HEK293T (cell line): ENCODE measurements around the gene ADRA2A.

Source experiments
- CTCF ChIA-PET: fragments of 350-600 bp; formaldehyde crosslinking; extraction: SDS; loops from one replicate; lab custom pipeline; 2021; ENCODE audit warnings: antibody characterized with exemption, inconsistent platforms; lab: Yijun Ruan, JAX
- POLR2A ChIA-PET: fragments of 350-600 bp; formaldehyde crosslinking; extraction: SDS; loops from one replicate; lab custom pipeline; 2020; ENCODE audit warnings: antibody characterized with exemption, inconsistent platforms; lab: Yijun Ruan, JAX
- DNase-seq: peaks from one replicate; pipeline ENCODE4 v3.0.0; 2012; ENCODE audit warnings: mixed read lengths; ENCODE audit errors: extremely low spot score
- ARNT ChIP-seq: fragments of 450-650 bp; IDR thresholded peaks from 2 replicates; pipeline ENCODE4 v1.6.1; 2017; ENCODE audit warnings: mild to moderate bottlenecking
- BHLHE40 ChIP-seq: fragments of 450-650 bp; IDR thresholded peaks from 2 replicates; pipeline ENCODE4 v1.6.1; 2016; ENCODE audit warnings: mild to moderate bottlenecking, moderate library complexity, borderline replicate concordance
- CTBP1 ChIP-seq: fragments of 450-650 bp; IDR thresholded peaks from 2 replicates; pipeline ENCODE4 v1.6.1; 2016; ENCODE audit warnings: borderline replicate concordance
- ELF4 ChIP-seq: fragments of 450-650 bp; IDR thresholded peaks from 2 replicates; pipeline ENCODE4 v1.6.1; 2017; ENCODE audit warnings: antibody characterized with exemption
- FOXA1 ChIP-seq: fragments of 450-650 bp; IDR thresholded peaks from 2 replicates; pipeline ENCODE4 v1.6.1; 2016; ENCODE audit warnings: mild to moderate bottlenecking
- FOXK2 ChIP-seq: fragments of 450-650 bp; IDR thresholded peaks from 2 replicates; pipeline ENCODE4 v1.6.1; 2016; ENCODE audit warnings: mild to moderate bottlenecking
- FOXM1 ChIP-seq: fragments of 450-650 bp; IDR thresholded peaks from 2 replicates; pipeline ENCODE4 v1.6.1; 2017; ENCODE audit warnings: mild to moderate bottlenecking, borderline replicate concordance
- HDGF ChIP-seq: fragments of 450-650 bp; IDR thresholded peaks from 2 replicates; pipeline ENCODE4 v1.6.1; 2017; ENCODE audit warnings: antibody characterized with exemption, borderline replicate concordance
- L3MBTL2 ChIP-seq: fragments of 450-650 bp; conservative IDR thresholded peaks from 2 replicates; pipeline ENCODE4 v1.6.1; 2016; ENCODE audit warnings: mild to moderate bottlenecking
- LEF1 ChIP-seq: fragments of 450-650 bp; IDR thresholded peaks from 2 replicates; pipeline ENCODE4 v1.6.1; 2017; ENCODE audit warnings: mild to moderate bottlenecking, borderline replicate concordance
- NFRKB ChIP-seq: fragments of 450-650 bp; IDR thresholded peaks from 2 replicates; pipeline ENCODE4 v1.6.1; 2016; ENCODE audit warnings: mild to moderate bottlenecking, moderate library complexity
- SP1 ChIP-seq: fragments of 450-650 bp; IDR thresholded peaks from 2 replicates; pipeline ENCODE4 v1.6.1; 2017
- SUZ12 ChIP-seq: fragments of 450-650 bp; IDR thresholded peaks from 2 replicates; pipeline ENCODE4 v1.6.1; 2016; ENCODE audit warnings: mild to moderate bottlenecking
- TARDBP ChIP-seq: fragments of 450-650 bp; IDR thresholded peaks from 2 replicates; pipeline ENCODE4 v1.6.1; 2016
- ZNF384 ChIP-seq: fragments of 450-650 bp; IDR thresholded peaks from 2 replicates; pipeline ENCODE4 v1.6.1; 2016
- TF ChIP-seq, protein P1 (sequence below): fragments of 450-650 bp; IDR thresholded peaks from 2 replicates; pipeline ENCODE4 v1.6.1; 2016

Gene ADRA2A

DNA sequence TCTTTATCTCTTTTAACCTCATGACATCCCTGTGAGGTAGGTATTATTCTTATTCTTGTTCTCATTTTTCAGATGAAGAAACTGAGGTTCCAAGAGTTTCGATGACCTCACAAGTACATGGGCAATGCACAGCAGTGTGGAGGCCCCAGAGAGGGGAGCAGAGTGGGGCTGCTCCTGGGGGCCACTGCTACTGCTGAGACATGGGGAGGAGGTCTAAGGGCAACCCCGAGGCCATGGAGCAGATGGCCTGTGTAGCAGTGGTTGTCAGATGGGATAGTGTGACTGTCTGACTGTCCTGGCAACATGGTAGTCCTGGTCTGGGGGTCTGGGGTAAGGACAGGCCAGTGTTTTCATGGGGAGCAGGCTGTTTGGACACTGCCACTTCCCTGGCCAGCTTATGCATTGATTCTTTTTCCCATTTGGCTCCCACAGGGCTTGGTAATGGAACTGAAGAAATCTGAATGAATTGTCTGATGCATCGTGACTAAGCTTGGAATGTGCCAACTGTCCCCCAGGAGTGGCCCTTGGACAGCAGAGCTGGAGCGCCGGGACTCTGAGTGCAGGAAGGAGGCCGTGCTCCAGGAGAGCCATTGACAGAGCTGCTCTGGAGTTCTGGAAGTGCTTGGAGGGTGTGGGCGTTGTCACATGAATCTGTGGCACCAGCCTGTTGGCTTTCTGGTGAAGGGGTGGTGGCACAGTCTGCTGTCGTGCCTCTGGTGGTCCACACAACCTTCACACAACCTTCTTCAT, 40.9 kb downstream of the ADRA2A start:
- no peak for DNase-seq
- ChIA-PET CTCF (interaction anchor here (0.5 kb wide), 1 partner anchor 571 kb away, joined by 3 read pairs; no protein-coding TSS in a partner anchor), POLR2A (no interaction called here)
- TF ChIP-seq LEF1 (no peak), ELF4 (no peak), BHLHE40 (no peak), L3MBTL2 (no peak), ZNF384 (no peak), TARDBP (no peak), CTBP1 (no peak), SP1 (no peak), ARNT (no peak), FOXK2 (no peak), NFRKB (no peak), FOXM1 (no peak), HDGF (no peak), FOXA1 (no peak), SUZ12 (no peak)
- TF ChIP-seq, protein P1, sequence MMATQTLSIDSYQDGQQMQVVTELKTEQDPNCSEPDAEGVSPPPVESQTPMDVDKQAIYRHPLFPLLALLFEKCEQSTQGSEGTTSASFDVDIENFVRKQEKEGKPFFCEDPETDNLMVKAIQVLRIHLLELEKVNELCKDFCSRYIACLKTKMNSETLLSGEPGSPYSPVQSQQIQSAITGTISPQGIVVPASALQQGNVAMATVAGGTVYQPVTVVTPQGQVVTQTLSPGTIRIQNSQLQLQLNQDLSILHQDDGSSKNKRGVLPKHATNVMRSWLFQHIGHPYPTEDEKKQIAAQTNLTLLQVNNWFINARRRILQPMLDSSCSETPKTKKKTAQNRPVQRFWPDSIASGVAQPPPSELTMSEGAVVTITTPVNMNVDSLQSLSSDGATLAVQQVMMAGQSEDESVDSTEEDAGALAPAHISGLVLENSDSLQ: no peak

- POLR2A ChIA-PET: no interaction called here
- CTCF ChIA-PET: no interaction called here
- no peak for DNase-seq
- TF ChIP-seq CTBP1 (no peak), L3MBTL2 (no peak), FOXK2 (no peak), SUZ12 (no peak), HDGF (no peak), LEF1 (no peak), FOXM1 (no peak), BHLHE40 (no peak), NFRKB (no peak), SP1 (no peak)
- TF ChIP-seq, protein P1: no peak
Observed at GRCh38 chr10:111118758-111119157, 41.9 kb downstream of the ADRA2A start.

DNA sequence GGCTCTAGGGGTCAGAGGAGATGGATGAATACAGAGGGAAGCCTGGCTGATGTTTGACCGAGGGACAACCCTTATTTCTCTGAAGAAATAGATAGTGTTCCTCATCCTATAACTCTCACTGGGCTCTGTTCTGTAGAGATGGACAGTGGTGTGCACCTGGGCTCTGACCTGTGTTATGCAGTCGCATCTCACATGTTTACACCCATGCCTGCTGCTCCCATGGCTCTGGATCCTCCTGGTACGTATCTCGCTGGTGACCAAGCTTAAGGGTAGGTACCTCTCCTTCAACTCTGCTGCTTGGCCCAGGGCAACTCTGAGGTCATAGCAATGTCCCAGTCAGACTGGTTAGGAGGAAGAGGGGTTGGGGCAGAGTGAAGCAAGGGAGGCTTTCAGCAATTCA, 42.8 kb downstream of the ADRA2A start:
- CTCF ChIA-PET: no interaction called here
- TF ChIP-seq ELF4 (no peak), FOXM1 (no peak), BHLHE40 (no peak), ZNF384 (no peak), CTBP1 (no peak), NFRKB (no peak), L3MBTL2 (no peak), SP1 (no peak), FOXA1 (no peak), TARDBP (no peak), LEF1 (no peak), SUZ12 (no peak), FOXK2 (no peak), HDGF (no peak), ARNT (no peak)
- TF ChIP-seq, protein P1: no peak
- no peak for DNase-seq
- POLR2A ChIA-PET: no interaction called here

DNA sequence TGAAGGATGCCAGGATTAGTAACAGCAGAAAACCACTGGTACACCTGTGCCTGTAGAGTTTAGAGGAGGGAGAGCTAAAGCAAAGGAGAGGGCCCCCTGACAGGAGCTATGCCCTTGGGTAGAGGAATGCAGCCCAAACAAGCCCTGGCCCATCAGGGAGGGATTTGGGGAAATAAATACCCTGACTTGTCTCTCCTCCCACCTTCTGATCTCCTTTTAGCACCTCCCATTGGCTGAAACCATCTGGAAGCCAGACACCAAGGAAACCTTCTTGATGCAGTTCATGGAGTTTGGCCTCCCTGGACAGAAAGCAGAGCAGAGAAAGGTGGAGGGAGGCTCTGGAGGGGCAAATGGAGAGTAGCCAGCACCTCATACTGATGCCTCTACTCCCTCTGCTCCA, 45.3 kb downstream of the ADRA2A start:
- no peak for DNase-seq
- TF ChIP-seq ELF4 (no peak), FOXA1 (no peak), FOXK2 (no peak), ZNF384 (no peak), NFRKB (no peak), SUZ12 (no peak), LEF1 (no peak), FOXM1 (no peak), TARDBP (no peak), CTBP1 (no peak), SP1 (no peak)
- TF ChIP-seq, protein P1: no peak
- ChIA-PET CTCF (no interaction called here), POLR2A (no interaction called here)

- TF ChIP-seq ZNF384: no peak
- no peak for TF ChIP-seq ELF4
- no peak for TF ChIP-seq LEF1
- TF ChIP-seq, protein P1: no peak
- TF ChIP-seq TARDBP: no peak
- TF ChIP-seq ARNT: no peak
- TF ChIP-seq SUZ12: no peak
- no peak for TF ChIP-seq SP1
- TF ChIP-seq L3MBTL2: no peak
- no peak for TF ChIP-seq CTBP1
- no peak for TF ChIP-seq BHLHE40
- no peak for TF ChIP-seq HDGF
- TF ChIP-seq FOXK2: no peak
- TF ChIP-seq FOXA1: no peak
- TF ChIP-seq FOXM1: no peak
- no peak for TF ChIP-seq NFRKB
- no peak for DNase-seq
- ChIA-PET CTCF (no interaction called here), POLR2A (no interaction called here)
Observed at GRCh38 chr10:111123883-111124282, 47.1 kb downstream of the ADRA2A start.
